ENCODE results near the gene ARMH4.

Gene ARMH4

GRCh38 chr14:58145936-58146335 lies 6.1 kb downstream of the ARMH4 start:
- Histone ChIP-seq H3K27me3 (ENCODE audit: control insufficient read depth, insufficient read depth, low read length) (no peaks in the 10 kb centered on the region), H3K27ac (ENCODE audit: low read length) (no peak overlapping the region), H3K36me3 (ENCODE audit: control insufficient read depth, insufficient read depth, low read length) (no peaks in the 10 kb centered on the region), H3K4me1 (ENCODE audit: control insufficient read depth, insufficient read depth, low read length) (no peaks in the 10 kb centered on the region), H3K4me3 (ENCODE audit: low read length) (no peak overlapping the region), H3K9me3 (ENCODE audit: control insufficient read depth, insufficient read depth, low read length) (no peaks in the 10 kb centered on the region)
- WGBS (ENCODE audit: insufficient coverage, insufficient read length) = no CpG with 5 or more reads among the region's 1 CpG
- DNase-seq (ENCODE audit: low read depth, low spot score) = no peak

- H3K9me3 ChIP-seq (ENCODE audit: control insufficient read depth, insufficient read depth, low read length) = no peaks in the 10 kb centered on the region
- no peaks in the 10 kb centered on the region for H3K36me3 ChIP-seq (ENCODE audit: control insufficient read depth, insufficient read depth, low read length)
- H3K27me3 ChIP-seq (ENCODE audit: control insufficient read depth, insufficient read depth, low read length) = no peaks in the 10 kb centered on the region
- DNase-seq (ENCODE audit: low read depth, low spot score) = no peak
- whole genome bisulfite sequencing (ENCODE audit: insufficient coverage, insufficient read length) = no CpG with 5 or more reads among the region's 3 CpGs
- no peak overlapping the region for H3K4me3 ChIP-seq (ENCODE audit: low read length)
- H3K4me1 ChIP-seq (ENCODE audit: control insufficient read depth, insufficient read depth, low read length) = no peaks in the 10 kb centered on the region
- H3K27ac ChIP-seq (ENCODE audit: low read length) = no peak overlapping the region
Observed at GRCh38 chr14:58143106-58143505, 8.9 kb downstream of the ARMH4 start.

DNA sequence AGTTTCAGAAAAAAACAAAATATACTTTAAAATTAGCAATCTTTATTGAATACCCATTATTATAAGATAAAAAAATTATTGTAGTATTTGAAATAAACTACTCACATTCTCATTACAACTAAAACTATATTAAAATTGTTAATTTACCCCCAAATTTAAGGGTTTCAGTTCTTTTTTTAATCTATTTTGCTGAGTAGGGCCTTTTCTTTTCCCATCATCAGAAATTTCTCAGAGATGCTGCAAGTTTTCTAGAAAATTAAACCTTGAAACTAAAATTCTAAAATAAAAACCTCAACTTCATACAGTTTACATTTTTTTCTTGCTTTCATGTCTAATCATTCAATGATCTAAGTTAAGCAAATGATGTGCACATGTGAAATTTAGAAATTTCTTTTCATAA lies 10.1 kb downstream of the ARMH4 start:
- Histone ChIP-seq H3K4me3 (ENCODE audit: low read length) (no peak overlapping the region), H3K4me1 (ENCODE audit: control insufficient read depth, insufficient read depth, low read length) (no peaks in the 10 kb centered on the region), H3K36me3 (ENCODE audit: control insufficient read depth, insufficient read depth, low read length) (no peaks in the 10 kb centered on the region), H3K27ac (ENCODE audit: low read length) (no peak overlapping the region), H3K9me3 (ENCODE audit: control insufficient read depth, insufficient read depth, low read length) (no peaks in the 10 kb centered on the region), H3K27me3 (ENCODE audit: control insufficient read depth, insufficient read depth, low read length) (no peaks in the 10 kb centered on the region)
- no peak for DNase-seq (ENCODE audit: low read depth, low spot score)

DNA sequence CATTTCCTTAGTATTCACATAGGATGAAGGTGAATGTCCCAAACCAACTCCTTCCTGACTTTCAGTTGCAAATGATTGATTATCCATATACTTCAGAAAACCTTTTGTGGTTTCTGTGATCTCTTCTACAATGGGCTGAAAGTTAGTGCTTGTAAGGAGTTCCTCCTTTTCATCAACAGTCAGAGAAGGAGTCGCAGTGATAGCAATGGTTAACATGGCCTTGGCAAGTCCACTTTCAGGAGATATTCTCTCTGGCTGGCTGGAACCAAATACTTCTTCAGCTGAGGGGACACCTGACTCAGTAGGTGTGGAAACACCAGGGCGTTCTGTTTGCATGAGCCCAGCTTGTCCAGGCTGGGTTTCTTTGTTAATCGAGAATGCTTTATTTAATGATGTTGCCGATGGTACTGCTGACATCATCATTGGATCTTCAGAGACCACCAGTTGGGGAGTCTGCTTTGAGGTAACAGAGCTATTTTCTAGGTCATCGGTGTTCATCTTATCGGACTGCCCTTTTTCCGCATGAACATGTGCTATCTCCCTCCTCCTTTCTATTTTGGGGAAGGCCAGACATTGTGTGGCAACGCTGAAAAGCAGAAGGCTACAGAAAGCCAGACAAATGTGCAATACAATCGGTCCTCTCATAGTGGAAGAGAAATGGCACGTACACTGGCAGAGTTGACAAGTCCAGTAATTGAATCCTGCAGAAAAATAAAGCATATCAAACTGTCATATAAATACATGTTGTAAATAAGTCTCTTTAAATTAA lies 13.1 kb downstream of the ARMH4 start:
- Histone ChIP-seq H3K4me3 (ENCODE audit: low read length) (no peak overlapping the region), H3K27me3 (ENCODE audit: control insufficient read depth, insufficient read depth, low read length) (no peaks in the 10 kb centered on the region), H3K4me1 (ENCODE audit: control insufficient read depth, insufficient read depth, low read length) (no peaks in the 10 kb centered on the region), H3K9me3 (ENCODE audit: control insufficient read depth, insufficient read depth, low read length) (no peaks in the 10 kb centered on the region), H3K27ac (ENCODE audit: low read length) (no peak overlapping the region), H3K36me3 (ENCODE audit: control insufficient read depth, insufficient read depth, low read length) (no peaks in the 10 kb centered on the region)
- WGBS (ENCODE audit: insufficient coverage, insufficient read length) = no CpG with 5 or more reads among the region's 10 CpGs
- DNase-seq (ENCODE audit: low read depth, low spot score) = no peak

GRCh38 chr14:58138031-58138713 lies 13.8 kb downstream of the ARMH4 start:
- H3K4me3 ChIP-seq (ENCODE audit: low read length) = no peak overlapping the region
- WGBS (ENCODE audit: insufficient coverage, insufficient read length) = no CpG with 5 or more reads among the region's 10 CpGs
- DNase-seq (ENCODE audit: low read depth, low spot score) = no peak
- no peak overlapping the region for H3K27ac ChIP-seq (ENCODE audit: low read length)
- no peaks in the 10 kb centered on the region for H3K27me3 ChIP-seq (ENCODE audit: control insufficient read depth, insufficient read depth, low read length)
- no peaks in the 10 kb centered on the region for H3K9me3 ChIP-seq (ENCODE audit: control insufficient read depth, insufficient read depth, low read length)
- no peaks in the 10 kb centered on the region for H3K4me1 ChIP-seq (ENCODE audit: control insufficient read depth, insufficient read depth, low read length)
- no peaks in the 10 kb centered on the region for H3K36me3 ChIP-seq (ENCODE audit: control insufficient read depth, insufficient read depth, low read length)

- no peaks in the 10 kb centered on the region for H3K9me3 ChIP-seq (ENCODE audit: control insufficient read depth, insufficient read depth, low read length)
- H3K4me1 ChIP-seq (ENCODE audit: control insufficient read depth, insufficient read depth, low read length) = no peaks in the 10 kb centered on the region
- no peak overlapping the region for H3K27ac ChIP-seq (ENCODE audit: low read length)
- H3K4me3 ChIP-seq (ENCODE audit: low read length) = no peak overlapping the region
- no peaks in the 10 kb centered on the region for H3K27me3 ChIP-seq (ENCODE audit: control insufficient read depth, insufficient read depth, low read length)
- WGBS (ENCODE audit: insufficient coverage, insufficient read length) = no CpG with 5 or more reads among the region's 1 CpG
- H3K36me3 ChIP-seq (ENCODE audit: control insufficient read depth, insufficient read depth, low read length) = no peaks in the 10 kb centered on the region
- DNase-seq (ENCODE audit: low read depth, low spot score) = no peak
Observed at GRCh38 chr14:58133739-58134138, 18.3 kb downstream of the ARMH4 start.

GRCh38 chr14:58131386-58131785 lies 20.6 kb downstream of the ARMH4 start:
- DNase-seq (ENCODE audit: low read depth, low spot score) = no peak
- Histone ChIP-seq H3K36me3 (ENCODE audit: control insufficient read depth, insufficient read depth, low read length) (no peaks in the 10 kb centered on the region), H3K4me3 (ENCODE audit: low read length) (no peak overlapping the region)

GRCh38 chr14:58130116-58130782 lies 21.8 kb downstream of the ARMH4 start:
- no peak overlapping the region for H3K4me3 ChIP-seq (ENCODE audit: low read length)
- no peaks in the 10 kb centered on the region for H3K9me3 ChIP-seq (ENCODE audit: control insufficient read depth, insufficient read depth, low read length)
- no CpG with 5 or more reads among the region's 4 CpGs for WGBS (ENCODE audit: insufficient coverage, insufficient read length)
- no peaks in the 10 kb centered on the region for H3K36me3 ChIP-seq (ENCODE audit: control insufficient read depth, insufficient read depth, low read length)
- no peaks in the 10 kb centered on the region for H3K27me3 ChIP-seq (ENCODE audit: control insufficient read depth, insufficient read depth, low read length)
- H3K4me1 ChIP-seq (ENCODE audit: control insufficient read depth, insufficient read depth, low read length) = no peaks in the 10 kb centered on the region
- H3K27ac ChIP-seq (ENCODE audit: low read length) = no peak overlapping the region
- DNase-seq (ENCODE audit: low read depth, low spot score) = no peak

More at GRCh38 chr14:58131386-58131785, 20.6 kb downstream of the ARMH4 start:
- no peak overlapping the region for H3K27ac ChIP-seq (ENCODE audit: low read length)
- WGBS (ENCODE audit: insufficient coverage, insufficient read length) = no CpG with 5 or more reads among the region's 1 CpG
- H3K27me3 ChIP-seq (ENCODE audit: control insufficient read depth, insufficient read depth, low read length) = no peaks in the 10 kb centered on the region
- no peaks in the 10 kb centered on the region for H3K9me3 ChIP-seq (ENCODE audit: control insufficient read depth, insufficient read depth, low read length)
- H3K4me1 ChIP-seq (ENCODE audit: control insufficient read depth, insufficient read depth, low read length) = no peaks in the 10 kb centered on the region

DNA sequence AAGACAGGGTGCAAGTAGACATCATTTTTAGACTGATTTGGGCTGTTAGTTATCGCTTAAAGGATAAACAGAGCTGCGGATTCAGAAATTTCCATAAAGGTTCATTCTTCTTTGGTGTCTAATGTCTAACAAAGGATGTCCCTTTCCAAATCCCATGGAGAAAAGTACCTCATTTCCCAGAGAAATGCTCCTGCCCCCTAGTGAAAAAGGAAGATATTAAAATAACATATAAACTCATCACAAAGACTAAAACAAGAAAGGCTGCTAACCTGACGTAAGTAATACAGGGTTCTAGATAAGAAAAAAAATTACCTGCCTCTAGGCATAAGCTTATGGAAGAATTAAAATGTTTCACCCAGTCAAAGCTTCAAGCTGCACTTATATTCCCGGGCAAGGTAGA lies 22.8 kb downstream of the ARMH4 start:
- no CpG with 5 or more reads among the region's 4 CpGs for WGBS (ENCODE audit: insufficient coverage, insufficient read length)
- no peaks in the 10 kb centered on the region for H3K9me3 ChIP-seq (ENCODE audit: control insufficient read depth, insufficient read depth, low read length)
- no peak overlapping the region for H3K27ac ChIP-seq (ENCODE audit: low read length)
- H3K4me1 ChIP-seq (ENCODE audit: control insufficient read depth, insufficient read depth, low read length) = no peaks in the 10 kb centered on the region
- no peak overlapping the region for H3K4me3 ChIP-seq (ENCODE audit: low read length)
- no peaks in the 10 kb centered on the region for H3K27me3 ChIP-seq (ENCODE audit: control insufficient read depth, insufficient read depth, low read length)
- no peaks in the 10 kb centered on the region for H3K36me3 ChIP-seq (ENCODE audit: control insufficient read depth, insufficient read depth, low read length)
- no peak for DNase-seq (ENCODE audit: low read depth, low spot score)

GRCh38 chr14:58128416-58128815 lies 23.6 kb downstream of the ARMH4 start:
- WGBS (ENCODE audit: insufficient coverage, insufficient read length) = no CpG with 5 or more reads among the region's 2 CpGs

More at GRCh38 chr14:58128416-58128815, 23.6 kb downstream of the ARMH4 start:
- H3K27ac ChIP-seq (ENCODE audit: low read length) = no peak overlapping the region
- no peak overlapping the region for H3K4me3 ChIP-seq (ENCODE audit: low read length)
- H3K36me3 ChIP-seq (ENCODE audit: control insufficient read depth, insufficient read depth, low read length) = no peaks in the 10 kb centered on the region
- no peaks in the 10 kb centered on the region for H3K9me3 ChIP-seq (ENCODE audit: control insufficient read depth, insufficient read depth, low read length)
- no peak for DNase-seq (ENCODE audit: low read depth, low spot score)
- H3K27me3 ChIP-seq (ENCODE audit: control insufficient read depth, insufficient read depth, low read length) = no peaks in the 10 kb centered on the region
- H3K4me1 ChIP-seq (ENCODE audit: control insufficient read depth, insufficient read depth, low read length) = no peaks in the 10 kb centered on the region

Data from iPS DF 6.9 (cell line).